GM20000 (cell line): Measurements from ENCODE around the gene WASL.

Experiments
- DNase-seq: peaks from one replicate; pipeline ENCODE4 v3.0.0; 2012; ENCODE audit warnings: low spot score
- CTCF ChIP-seq: IDR thresholded peaks from 2 replicates; pipeline ENCODE4 v1.5.1; 2012; ENCODE audit warnings: mild to moderate bottlenecking, control low read depth; ENCODE audit errors: extremely low read depth, missing control alignments

Gene WASL

GRCh38 chr7:123650595-123650994 is 98.2 kb downstream of the WASL start:
- no peak for DNase-seq
- TF ChIP-seq CTCF = no peak

- DNase-seq = no peak
- TF ChIP-seq CTCF = no peak
Measured at GRCh38 chr7:123649964-123650363, 98.8 kb downstream of the WASL start.

- no peak for DNase-seq
- TF ChIP-seq CTCF = no peak
Measured at GRCh38 chr7:123647106-123647730, 101.6 kb downstream of the WASL start.

GRCh38 chr7:123645516-123645915 is 103.3 kb downstream of the WASL start:
- no peak for DNase-seq
- no peak for TF ChIP-seq CTCF

GRCh38 chr7:123643495-123644441 is 105.0 kb downstream of the WASL start:
- no peak for DNase-seq
- TF ChIP-seq CTCF = no peak

GRCh38 chr7:123641901-123642300 is 106.9 kb downstream of the WASL start:
- DNase-seq = no peak
- TF ChIP-seq CTCF = no peak

GRCh38 chr7:123640583-123640982 is 108.2 kb downstream of the WASL start:
- no peak for DNase-seq
- no peak for TF ChIP-seq CTCF
